ENCODE data around the gene DYRK1A.

Gene DYRK1A

GRCh38 chr21:37449302-37449937 is 82.8 kb downstream of the DYRK1A start:
- no peak for DNase-seq (ENCODE audit: low read depth in 2 of 2)

GRCh38 chr21:37450445-37450941 is 83.9 kb downstream of the DYRK1A start:
- DNase-seq (ENCODE audit: low read depth in 2 of 2): no peak

- no peak for DNase-seq (ENCODE audit: low read depth in 2 of 2)
Measured at GRCh38 chr21:37451446-37451845, 84.9 kb downstream of the DYRK1A start.

GRCh38 chr21:37452227-37452626 is 85.7 kb downstream of the DYRK1A start:
- DNase-seq (ENCODE audit: low read depth in 2 of 2): no peak

GRCh38 chr21:37453350-37453749 is 86.8 kb downstream of the DYRK1A start:
- DNase-seq (ENCODE audit: low read depth in 2 of 2): no peak

GRCh38 chr21:37454869-37455503 is 88.4 kb downstream of the DYRK1A start:
- no peak for DNase-seq (ENCODE audit: low read depth in 2 of 2)

GRCh38 chr21:37455504-37455911 is 88.9 kb downstream of the DYRK1A start:
- DNase-seq (ENCODE audit: low read depth in 2 of 2): no peak

GRCh38 chr21:37458669-37459276 is 92.2 kb downstream of the DYRK1A start:
- DNase-seq (ENCODE audit: low read depth in 2 of 2): no peak

GRCh38 chr21:37459575-37459974 is 93.0 kb downstream of the DYRK1A start:
- no peak for DNase-seq (ENCODE audit: low read depth in 2 of 2)

GRCh38 chr21:37460196-37460595 is 93.6 kb downstream of the DYRK1A start:
- no peak for DNase-seq (ENCODE audit: low read depth in 2 of 2)

- DNase-seq (ENCODE audit: low read depth in 2 of 2): no peak
Measured at GRCh38 chr21:37461479-37461878, 94.9 kb downstream of the DYRK1A start.

GRCh38 chr21:37462087-37462861 is 95.7 kb downstream of the DYRK1A start:
- no peak for DNase-seq (ENCODE audit: low read depth in 2 of 2)

GRCh38 chr21:37463083-37463801 is 96.7 kb downstream of the DYRK1A start:
- DNase-seq (ENCODE audit: low read depth in 2 of 2): no peak

GRCh38 chr21:37467082-37467481 is 100.5 kb downstream of the DYRK1A start:
- no peak for DNase-seq (ENCODE audit: low read depth in 2 of 2)

GRCh38 chr21:37468909-37469308 is 102.3 kb downstream of the DYRK1A start:
- no peak for DNase-seq (ENCODE audit: low read depth in 2 of 2)

- no peak for DNase-seq (ENCODE audit: low read depth in 2 of 2)
Measured at GRCh38 chr21:37469441-37469840, 102.9 kb downstream of the DYRK1A start.

- no peak for DNase-seq (ENCODE audit: low read depth in 2 of 2)
Measured at GRCh38 chr21:37472581-37472980, 106.0 kb downstream of the DYRK1A start.

GRCh38 chr21:37473491-37473890 is 106.9 kb downstream of the DYRK1A start:
- DNase-seq (ENCODE audit: low read depth in 2 of 2): no peak

GRCh38 chr21:37474342-37474741 is 107.8 kb downstream of the DYRK1A start:
- no peak for DNase-seq (ENCODE audit: low read depth in 2 of 2)

GRCh38 chr21:37475186-37475868 is 108.8 kb downstream of the DYRK1A start:
- no peak for DNase-seq (ENCODE audit: low read depth in 2 of 2)

GRCh38 chr21:37478794-37479193 is 112.2 kb downstream of the DYRK1A start:
- DNase-seq (ENCODE audit: low read depth in 2 of 2): no peak

All from stimulated activated CD8-positive, alpha-beta memory T cell treated with anti-CD3 and anti-CD28 coated beads, Interleukin-15, amount 100 ng/mL, for 48 hours (primary cell).